Activated naive CD8-positive, alpha-beta T cell treated with anti-CD3 and anti-CD28 coated beads, Interleukin-2, amount 50 U/mL, for 16 hours (primary cell): ENCODE results near the gene TTI1.

ENCODE experiments used
- DNase-seq: peaks from one replicate; pipeline ENCODE4 v3.0.0-alpha.2; 2020; ENCODE audit warnings: low read depth, low spot score

The TTI1 gene

DNA sequence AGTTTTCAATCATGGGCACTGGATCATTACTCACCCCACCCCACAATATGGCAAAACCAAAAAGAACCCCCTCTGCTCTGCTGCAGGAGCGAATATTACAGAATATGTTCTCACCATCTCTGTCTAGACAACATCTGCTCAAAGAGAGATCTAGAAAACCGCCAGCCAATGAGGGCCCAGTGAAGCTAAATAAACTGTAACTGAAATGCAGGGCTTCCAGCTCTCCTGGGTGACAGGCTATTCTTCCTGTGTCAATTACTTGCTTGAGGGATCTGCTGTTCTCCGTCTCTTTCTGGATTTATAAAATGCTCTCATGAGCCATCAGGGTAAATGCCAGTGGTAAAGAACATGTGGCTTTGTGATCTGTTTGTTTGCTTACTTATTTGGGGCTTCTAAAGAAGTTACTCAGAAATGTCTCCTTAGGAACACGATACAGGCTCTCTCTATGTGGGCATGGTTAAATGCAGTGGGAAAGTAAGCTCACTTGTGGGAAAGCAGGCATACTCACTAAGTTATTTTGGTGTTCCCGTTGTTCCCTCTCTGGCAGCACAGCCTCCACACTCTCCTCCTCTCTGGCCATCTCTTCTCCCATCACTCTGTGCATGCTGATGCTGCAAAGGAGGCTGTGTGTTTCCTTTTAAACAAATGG is 44.8 kb downstream of the TTI1 start:
- DNase-seq = no peak

DNA sequence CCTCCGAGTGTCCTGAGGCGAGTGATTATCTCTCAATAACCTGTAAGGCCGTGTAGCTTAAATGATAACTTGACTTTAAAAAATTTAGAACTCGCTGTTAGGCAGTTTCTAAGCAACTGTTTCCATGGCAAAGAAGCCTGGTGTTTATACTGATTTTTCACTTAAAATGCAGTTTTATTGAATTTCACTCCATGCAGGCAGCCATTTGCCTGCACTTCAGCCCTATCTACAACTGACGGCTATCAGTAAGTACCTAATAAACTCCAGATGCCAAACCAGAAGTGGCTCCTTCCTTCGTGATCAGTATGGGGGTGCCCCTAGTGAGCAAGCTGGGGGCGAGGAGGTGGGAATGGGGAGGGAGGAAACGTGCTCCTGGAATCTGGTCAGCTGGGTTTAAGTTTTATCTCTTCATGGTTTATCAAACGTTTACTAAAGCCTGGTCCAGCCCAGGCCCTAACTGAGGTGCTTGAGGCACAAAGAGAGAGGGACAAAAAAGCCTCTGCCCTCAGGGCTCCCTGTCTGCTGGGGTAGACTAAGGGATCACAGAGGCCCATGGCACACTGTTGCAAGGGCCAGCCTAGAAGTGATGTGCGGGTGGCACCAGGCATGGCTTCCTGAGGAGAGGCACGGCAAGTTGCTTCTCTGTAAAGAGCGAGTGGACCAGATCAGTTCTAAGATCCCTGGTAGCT is 45.5 kb downstream of the TTI1 start:
- no peak for DNase-seq

DNA sequence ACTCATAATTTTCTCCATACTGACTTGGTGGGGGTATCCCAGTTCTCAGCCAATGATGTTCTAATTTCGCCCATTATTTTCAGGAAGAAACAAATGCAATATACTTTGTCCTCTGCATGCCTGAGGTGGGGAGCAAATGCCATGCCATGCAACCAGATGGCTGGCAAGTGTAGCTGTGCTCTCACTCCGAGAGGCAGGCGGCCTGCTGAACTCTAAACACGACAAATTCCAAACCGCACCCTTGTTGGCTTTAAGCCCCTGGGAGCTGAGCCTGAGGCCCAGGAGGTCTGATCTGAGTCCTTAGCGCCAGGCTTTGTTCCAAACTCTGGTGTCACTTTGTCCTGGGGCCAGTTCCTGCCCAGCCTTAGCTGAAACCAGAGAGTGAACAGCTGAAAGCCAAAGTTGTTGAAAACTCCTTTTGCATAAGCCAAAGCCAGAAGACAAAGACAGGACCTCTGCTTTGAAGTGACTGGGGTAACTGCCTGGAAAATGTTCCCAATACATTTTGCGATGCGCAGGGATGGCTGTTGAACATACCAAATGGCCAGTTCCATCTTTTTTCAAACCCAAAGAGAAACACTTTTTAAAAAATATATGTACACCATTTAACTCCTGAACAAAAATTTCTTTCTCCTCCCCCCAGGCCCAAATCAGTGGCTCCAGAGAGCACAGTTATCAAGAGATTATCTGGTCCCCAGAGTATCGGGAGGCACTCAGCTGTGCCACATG is 46.2 kb downstream of the TTI1 start:
- no peak for DNase-seq

GRCh38 chr20:37986044-37986858 is 47.0 kb downstream of the TTI1 start:
- DNase-seq = no peak

DNA sequence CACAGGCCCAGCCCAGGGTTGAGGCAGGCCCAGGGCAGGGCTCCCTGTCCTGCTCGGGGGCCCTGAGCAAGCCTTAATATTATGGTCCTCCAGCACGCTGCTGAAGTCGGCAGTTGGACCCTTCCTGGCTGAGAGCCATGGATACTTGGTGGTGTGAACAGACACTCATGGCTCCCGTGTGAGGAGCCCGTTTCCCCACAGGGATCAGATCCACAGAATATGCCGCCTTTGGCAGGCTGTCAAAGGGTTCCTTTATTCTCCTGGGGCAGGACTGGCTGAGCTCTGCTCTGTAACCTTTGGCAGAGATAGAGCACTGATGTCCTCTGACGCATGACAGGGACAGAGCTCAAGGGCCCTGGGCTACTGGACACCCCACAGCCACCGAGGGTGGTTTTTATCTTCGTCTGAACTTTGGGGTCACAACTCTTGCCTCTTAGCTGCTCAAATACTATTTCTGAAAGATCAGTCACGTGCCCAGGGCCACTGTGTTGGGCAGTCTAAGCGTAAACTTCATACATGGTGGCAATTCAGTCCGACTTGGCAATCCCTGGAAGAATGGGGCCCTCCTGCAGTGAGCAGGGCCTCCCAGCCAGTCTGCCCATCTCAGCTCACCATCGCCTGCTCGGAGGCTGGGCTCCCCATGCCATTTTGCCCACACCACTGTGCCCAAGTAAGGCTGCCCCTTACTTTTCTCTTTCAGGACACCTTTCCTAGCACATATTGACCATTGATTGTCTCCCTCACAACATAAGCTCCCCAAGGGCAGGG is 49.1 kb downstream of the TTI1 start:
- no peak for DNase-seq

- DNase-seq = no peak
Measured at GRCh38 chr20:37983286-37983685, 50.0 kb downstream of the TTI1 start.

GRCh38 chr20:37981568-37981967 is 51.7 kb downstream of the TTI1 start:
- no peak for DNase-seq

- DNase-seq = no peak
Measured at GRCh38 chr20:37980876-37981275, 52.4 kb downstream of the TTI1 start.

DNA sequence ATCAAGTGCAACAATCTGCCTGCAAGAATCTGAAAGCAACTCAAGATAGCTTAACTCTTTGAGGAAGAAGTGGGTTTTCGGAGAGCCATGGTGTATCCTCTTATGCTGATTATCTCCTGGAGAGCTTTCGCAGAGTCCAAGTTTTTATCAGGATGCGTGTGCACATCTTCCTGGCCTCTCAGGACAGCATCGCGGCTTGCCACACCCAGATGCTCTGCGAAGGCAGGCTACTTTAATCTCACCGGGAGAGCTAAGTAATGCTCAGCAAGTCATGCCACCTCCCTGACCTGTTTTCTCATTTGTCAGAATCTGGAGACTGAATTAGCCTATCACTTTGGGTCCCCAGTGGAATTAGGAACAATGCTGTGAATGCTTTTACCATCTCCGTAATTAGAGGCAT is 52.9 kb downstream of the TTI1 start:
- no peak for DNase-seq

DNA sequence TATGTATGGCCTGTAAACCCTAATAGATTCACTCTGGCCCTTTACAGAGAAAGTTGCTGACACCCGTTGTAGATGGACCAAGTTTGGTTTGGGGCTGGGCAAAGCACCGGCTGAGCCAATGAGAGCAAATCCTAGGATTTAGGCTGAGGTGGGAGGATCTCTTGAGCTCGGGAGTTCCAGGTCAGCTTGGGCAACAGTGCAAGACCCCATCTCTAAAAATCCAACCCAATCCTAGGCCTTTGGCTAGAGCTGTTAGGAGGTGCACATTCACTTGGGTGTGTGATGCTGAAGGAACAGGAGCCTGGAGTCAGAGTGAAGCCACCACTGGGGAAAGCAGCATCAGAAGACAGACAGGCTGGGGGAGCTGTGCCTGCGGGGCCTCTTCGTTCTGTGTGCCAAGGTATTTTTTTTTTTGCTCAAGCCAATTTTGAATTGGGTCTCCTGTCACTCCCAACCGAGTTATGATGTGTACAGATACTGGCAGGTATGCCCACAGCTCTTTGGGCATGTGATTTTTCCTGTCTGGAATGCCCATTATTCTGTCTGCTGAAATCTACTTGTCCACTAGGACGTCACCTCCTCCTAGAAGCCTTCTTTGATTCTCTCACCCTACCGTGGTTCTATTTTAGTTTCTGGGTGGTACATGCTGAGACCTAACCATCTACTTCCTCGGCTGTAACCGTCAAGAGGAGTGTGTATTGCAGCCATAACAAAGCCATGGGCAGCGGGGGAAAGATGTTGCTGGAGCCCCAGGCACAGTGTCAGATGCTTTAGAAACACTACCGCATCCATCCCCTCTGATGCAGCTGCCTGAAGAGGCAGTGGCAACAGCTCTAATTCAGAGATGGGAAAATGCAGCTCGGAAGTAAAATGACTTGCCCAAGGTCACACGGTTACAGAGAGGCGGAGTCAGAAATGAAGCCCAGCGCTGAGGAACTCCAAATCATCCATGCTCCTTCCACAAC is 54.0 kb downstream of the TTI1 start:
- no peak for DNase-seq

- no peak for DNase-seq
Measured at GRCh38 chr20:37977786-37978185, 55.5 kb downstream of the TTI1 start.

DNA sequence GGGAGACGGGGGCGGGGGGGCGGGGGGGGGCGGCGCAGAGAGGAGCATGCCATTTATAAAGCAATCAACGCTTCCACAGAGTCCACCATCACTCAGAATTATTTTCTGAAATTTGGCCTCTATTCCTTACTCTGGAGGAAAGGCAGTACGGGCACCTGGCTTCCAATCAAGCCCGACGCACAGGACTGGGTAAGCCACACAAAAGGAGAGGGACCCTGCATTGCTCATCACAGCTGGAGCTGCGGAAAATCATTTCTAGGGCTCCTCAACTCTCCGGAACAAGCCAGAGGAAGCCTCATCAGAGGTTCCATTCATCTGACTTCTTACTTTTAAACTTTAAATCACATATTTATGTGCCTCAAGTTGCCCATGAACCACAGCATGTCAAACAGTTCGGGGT is 55.9 kb downstream of the TTI1 start:
- DNase-seq = no peak

DNA sequence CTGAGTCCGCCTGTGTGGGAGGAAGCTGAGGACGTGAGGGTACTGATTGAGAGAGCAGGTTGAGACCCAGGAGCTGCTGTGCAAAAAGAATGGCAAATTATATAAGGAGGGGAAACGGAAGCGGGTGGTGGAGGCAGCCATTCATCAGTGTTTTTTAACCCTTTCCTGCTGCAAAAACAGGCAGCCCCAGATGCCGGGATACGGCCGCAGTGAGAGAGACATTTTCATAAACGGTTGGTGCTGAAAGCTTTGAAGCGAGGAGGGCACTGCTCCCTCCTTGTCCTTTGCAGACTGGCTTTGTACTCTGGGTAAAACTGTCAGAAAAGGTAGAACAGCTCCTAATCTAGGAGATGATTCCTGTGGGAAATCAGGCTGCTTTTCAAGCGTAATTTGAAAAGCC is 56.4 kb downstream of the TTI1 start:
- no peak for DNase-seq

GRCh38 chr20:37973059-37973910 is 60.0 kb downstream of the TTI1 start:
- DNase-seq = no peak

DNA sequence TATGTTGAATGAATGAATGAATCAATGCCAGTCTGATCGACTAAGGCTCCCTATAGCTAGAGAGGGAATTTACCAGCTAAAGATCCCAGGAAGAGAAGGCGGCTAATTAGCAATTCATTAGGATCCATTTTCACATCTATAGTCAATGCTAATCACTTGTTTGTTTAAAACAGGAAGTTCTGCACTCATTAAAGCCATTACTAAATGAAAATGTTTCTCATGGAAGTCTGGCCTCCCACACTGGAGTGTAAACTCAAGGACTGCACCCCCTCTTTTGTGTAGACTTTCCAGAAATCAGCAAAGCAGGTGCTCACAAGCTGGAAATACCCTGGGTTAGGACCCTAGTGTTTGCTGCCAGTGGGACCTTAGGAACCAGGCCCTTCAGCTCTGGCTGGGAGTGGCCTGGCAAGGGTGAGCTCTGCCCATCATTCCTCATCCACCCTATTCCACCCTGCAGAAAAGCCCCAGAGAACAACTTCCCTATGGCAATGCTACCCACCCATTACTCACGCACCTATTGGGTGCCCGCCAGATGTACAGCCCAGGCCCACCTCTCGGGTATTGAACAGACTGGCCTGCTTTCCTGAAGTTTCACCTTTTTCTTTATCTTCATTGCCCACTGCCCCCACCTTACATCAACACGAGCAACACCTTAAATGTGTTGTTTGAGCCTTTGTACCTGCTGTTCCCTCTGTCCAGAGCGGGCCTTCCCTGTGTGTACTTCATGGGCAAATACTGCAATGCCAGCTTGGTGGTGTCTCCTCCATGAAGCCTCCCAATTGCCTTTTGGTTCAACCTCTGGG is 60.8 kb downstream of the TTI1 start:
- DNase-seq = no peak

DNA sequence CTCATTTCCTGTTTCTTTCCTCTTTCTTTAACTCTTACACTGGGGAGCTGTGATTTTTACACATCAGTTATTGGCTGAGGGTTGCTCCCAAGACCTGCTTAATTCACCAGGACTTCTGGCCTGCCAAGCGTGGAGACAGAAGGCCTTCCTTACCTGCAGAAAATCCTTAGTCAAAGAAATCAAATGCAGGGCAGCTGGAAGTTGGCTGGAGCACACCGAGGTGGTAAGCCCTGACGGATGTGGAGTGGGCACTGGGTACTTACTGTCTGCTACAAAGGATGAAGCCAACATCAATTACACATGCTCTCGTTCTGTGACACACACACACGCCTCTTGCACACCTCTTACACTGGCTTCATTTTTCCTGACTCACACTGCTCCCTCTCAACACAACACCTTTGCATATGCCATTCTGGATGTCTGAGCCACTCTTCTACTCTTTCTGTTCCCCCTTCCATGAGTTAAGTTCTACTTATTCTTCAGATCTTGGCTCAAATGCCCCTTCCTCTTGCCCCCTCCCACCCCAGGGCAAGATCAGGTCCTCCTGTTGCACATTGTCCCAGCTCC is 61.6 kb downstream of the TTI1 start:
- no peak for DNase-seq

DNA sequence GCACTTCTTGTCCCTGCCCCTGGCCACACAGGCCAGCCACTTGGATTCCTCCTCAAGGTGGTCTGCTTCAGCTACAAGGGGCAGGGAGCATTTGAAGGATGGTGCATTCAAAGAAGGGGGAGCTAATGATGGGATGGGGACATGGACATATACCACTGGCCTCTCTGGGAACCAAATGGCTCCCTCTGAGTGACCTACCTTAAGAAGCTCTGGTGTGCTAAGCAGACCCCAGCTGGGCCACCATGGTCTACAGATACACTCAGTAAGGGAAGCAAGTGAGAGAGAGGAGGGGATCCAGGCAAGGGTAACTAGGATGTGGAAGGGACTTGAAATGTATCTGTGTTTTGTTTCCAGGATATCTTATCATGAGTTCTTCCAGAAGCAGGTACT is 62.4 kb downstream of the TTI1 start:
- DNase-seq = no peak
